Measurements from ENCODE around the gene UTP11. TPM values are rescaled to one million over a fixed set of nuclear protein-coding genes. Genes with fewer than 3 reads are reported as not detected.
"Not testable (repeated sequence)": the region's sequence is repeated elsewhere in the genome, so short reads cannot be mapped to it uniquely, and the experiment has no call there.

Gene UTP11
- total RNA-seq, result 49.2 and 60.5 TPM in 2 replicates

GRCh38 chr1:38012363-38013226 is at the start of gene UTP11:
Gene UTP11, plus strand, starts transcription at chr1:38012734. Its CDS starts 69 bp downstream, at chr1:38012803.
- TF ChIP-seq, protein P1, sequence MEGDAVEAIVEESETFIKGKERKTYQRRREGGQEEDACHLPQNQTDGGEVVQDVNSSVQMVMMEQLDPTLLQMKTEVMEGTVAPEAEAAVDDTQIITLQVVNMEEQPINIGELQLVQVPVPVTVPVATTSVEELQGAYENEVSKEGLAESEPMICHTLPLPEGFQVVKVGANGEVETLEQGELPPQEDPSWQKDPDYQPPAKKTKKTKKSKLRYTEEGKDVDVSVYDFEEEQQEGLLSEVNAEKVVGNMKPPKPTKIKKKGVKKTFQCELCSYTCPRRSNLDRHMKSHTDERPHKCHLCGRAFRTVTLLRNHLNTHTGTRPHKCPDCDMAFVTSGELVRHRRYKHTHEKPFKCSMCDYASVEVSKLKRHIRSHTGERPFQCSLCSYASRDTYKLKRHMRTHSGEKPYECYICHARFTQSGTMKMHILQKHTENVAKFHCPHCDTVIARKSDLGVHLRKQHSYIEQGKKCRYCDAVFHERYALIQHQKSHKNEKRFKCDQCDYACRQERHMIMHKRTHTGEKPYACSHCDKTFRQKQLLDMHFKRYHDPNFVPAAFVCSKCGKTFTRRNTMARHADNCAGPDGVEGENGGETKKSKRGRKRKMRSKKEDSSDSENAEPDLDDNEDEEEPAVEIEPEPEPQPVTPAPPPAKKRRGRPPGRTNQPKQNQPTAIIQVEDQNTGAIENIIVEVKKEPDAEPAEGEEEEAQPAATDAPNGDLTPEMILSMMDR (conservative IDR thresholded peaks at IDR 0.05; ENCODE audit: low read depth, low read length), result no peak
- peak within 1 kb of the TSS; percentile 78 for H3K4me3 ChIP-seq (ENCODE audit: low read depth, low read length)
- peak; percentile 98 for DNase-seq (ENCODE audit: low read depth)

DNA sequence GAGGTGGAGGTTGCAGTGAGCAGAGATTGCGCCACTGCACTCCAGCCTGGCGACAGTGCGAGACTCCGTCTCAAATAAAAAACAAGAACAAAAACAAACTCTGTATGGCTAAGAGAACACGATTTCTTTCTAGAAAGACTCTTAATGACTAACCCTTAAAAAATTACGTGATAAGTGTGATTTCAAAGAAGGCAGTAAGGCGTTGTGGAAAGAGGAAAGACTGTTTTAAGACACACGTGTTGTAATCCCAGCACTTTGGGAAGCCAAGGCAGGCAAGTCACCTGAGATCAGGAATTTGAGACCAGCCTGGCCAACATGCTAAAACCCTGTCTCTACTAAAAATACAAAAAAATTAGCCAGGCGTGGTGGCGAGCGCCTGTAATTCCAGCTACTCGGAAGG is 48.4 kb upstream of the UTP11 start:
- not testable (repeated sequence) for H3K4me3 ChIP-seq (ENCODE audit: low read depth, low read length); DNase-seq (ENCODE audit: low read depth)

- H3K4me3 ChIP-seq (ENCODE audit: low read depth, low read length), result no peak overlapping the region
- DNase-seq (ENCODE audit: low read depth), result no peak
- TF ChIP-seq, protein P1 (conservative IDR thresholded peaks at IDR 0.05; ENCODE audit: low read depth, low read length), result no peak
These were observed 47.2 kb upstream of the UTP11 start for GRCh38 chr1:37965301-37965700.

DNA sequence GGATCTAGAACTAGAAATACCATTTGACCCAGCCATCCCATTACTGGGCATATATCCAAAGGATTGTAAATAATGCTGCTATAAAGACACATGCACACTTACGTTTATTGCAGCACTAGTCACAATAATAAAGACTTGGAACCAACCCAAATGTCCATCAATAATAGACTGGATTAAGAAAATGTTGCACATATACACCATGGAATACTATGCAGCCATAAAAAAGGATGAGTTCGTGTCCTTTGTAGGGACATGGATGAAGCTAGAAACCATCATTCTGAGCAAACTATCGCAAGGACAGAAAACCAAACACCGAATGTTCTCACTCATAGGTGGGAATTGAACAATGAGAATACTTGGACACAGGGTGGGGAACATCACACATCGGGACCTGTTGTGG is 38.9 kb upstream of the UTP11 start:
- not testable (repeated sequence) for DNase-seq (ENCODE audit: low read depth); H3K4me3 ChIP-seq (ENCODE audit: low read depth, low read length)

GRCh38 chr1:37974567-37974966 is 38.0 kb upstream of the UTP11 start:
- no peak overlapping the region for H3K4me3 ChIP-seq (ENCODE audit: low read depth, low read length)
- TF ChIP-seq, protein P1 (conservative IDR thresholded peaks at IDR 0.05; ENCODE audit: low read depth, low read length), result no peak
- no peak for DNase-seq (ENCODE audit: low read depth)

GRCh38 chr1:37975083-37975482 is 37.5 kb upstream of the UTP11 start:
- TF ChIP-seq, protein P1 (conservative IDR thresholded peaks at IDR 0.05; ENCODE audit: low read depth, low read length), result peak; percentile 70

GRCh38 chr1:37978541-37978940 is 34.0 kb upstream of the UTP11 start:
- DNase-seq (ENCODE audit: low read depth), result no peak
- TF ChIP-seq, protein P1 (conservative IDR thresholded peaks at IDR 0.05; ENCODE audit: low read depth, low read length), result no peak
- H3K4me3 ChIP-seq (ENCODE audit: low read depth, low read length), result no peak overlapping the region

More at GRCh38 chr1:37975083-37975482, 37.5 kb upstream of the UTP11 start:
- DNase-seq (ENCODE audit: low read depth); H3K4me3 ChIP-seq (ENCODE audit: low read depth, low read length): not testable (repeated sequence)

GRCh38 chr1:37983546-37983945 is 29.0 kb upstream of the UTP11 start:
- no peak overlapping the region for H3K4me3 ChIP-seq (ENCODE audit: low read depth, low read length)
- TF ChIP-seq, protein P1 (conservative IDR thresholded peaks at IDR 0.05; ENCODE audit: low read depth, low read length), result no peak
- no peak for DNase-seq (ENCODE audit: low read depth)
